ENCODE results near the gene SNX18. TPM values are rescaled to one million over a fixed set of nuclear protein-coding genes. Genes with fewer than 3 reads are reported as not detected.

SNX18 gene
- total RNA-seq, 2 experiments from 2014 or later, result 6.3 to 14.6 TPM

- no peaks in the 10 kb centered on the region for H3K9me2 ChIP-seq (ENCODE audit: insufficient read depth, low read length)
- intact Hi-C loops (cut with micrococcal nuclease; ENCODE audit: unreplicated experiment), result no loop called here
- H3K9me3 ChIP-seq (ENCODE audit: low read length), result no peaks in the 10 kb centered on the region
- no peaks in the 10 kb centered on the region for H3K36me3 ChIP-seq (ENCODE audit: insufficient read depth, low read length)
- no peak for DNase-seq (ENCODE audit: low spot score)
- H3K4me2 ChIP-seq (ENCODE audit: low read length), result no peak overlapping the region
- no TSS peak for BruUV-seq (replicated peaks)
- H2AFZ ChIP-seq (ENCODE audit: low read length), result no peak overlapping the region
- CTCF ChIA-PET (ENCODE audit: unreplicated experiment), result no interaction called here
- no peak overlapping the region for H3K4me3 ChIP-seq (ENCODE audit: low read depth, low read length, poor library complexity, severe bottlenecking)
- H3K4me1 ChIP-seq (ENCODE audit: insufficient read depth, low read length, poor library complexity, severe bottlenecking), result no peaks in the 10 kb centered on the region
- no peaks in the 10 kb centered on the region for H4K20me1 ChIP-seq (ENCODE audit: insufficient read depth, low read length)
- POLR2A ChIA-PET, result no interaction called here
- TF ChIP-seq CTCF (conservative IDR thresholded peaks at IDR 0.05; ENCODE audit: low read length) (no peak), EZH2phosphoT487 (IDR thresholded peaks at IDR 0.05; ENCODE audit: borderline replicate concordance, low read depth, low read length) (no peak)
- no peaks in the 10 kb centered on the region for H3K79me2 ChIP-seq (ENCODE audit: insufficient read depth, low read depth, low read length)
- no peak overlapping the region for H3K27ac ChIP-seq (ENCODE audit: low read depth, low read length, poor library complexity, severe bottlenecking)
Measured at GRCh38 chr5:54476682-54477081, 40.9 kb upstream of the SNX18 start.

- CTCF ChIA-PET (ENCODE audit: unreplicated experiment), result no interaction called here
Measured at GRCh38 chr5:54477941-54478478, 39.5 kb upstream of the SNX18 start.

More at GRCh38 chr5:54477941-54478478, 39.5 kb upstream of the SNX18 start:
- Histone ChIP-seq H3K79me2 (ENCODE audit: insufficient read depth, low read depth, low read length) (no peaks in the 10 kb centered on the region), H4K20me1 (ENCODE audit: insufficient read depth, low read length) (no peaks in the 10 kb centered on the region), H3K4me3 (ENCODE audit: low read depth, low read length, poor library complexity, severe bottlenecking) (no peak overlapping the region), H3K9me2 (ENCODE audit: insufficient read depth, low read length) (no peaks in the 10 kb centered on the region), H2AFZ (ENCODE audit: low read length) (no peak overlapping the region), H3K36me3 (ENCODE audit: insufficient read depth, low read length) (no peaks in the 10 kb centered on the region), H3K9me3 (ENCODE audit: low read length) (no peaks in the 10 kb centered on the region), H3K27ac (ENCODE audit: low read depth, low read length, poor library complexity, severe bottlenecking) (no peak overlapping the region), H3K4me1 (ENCODE audit: insufficient read depth, low read length, poor library complexity, severe bottlenecking) (no peaks in the 10 kb centered on the region), H3K4me2 (ENCODE audit: low read length) (no peak overlapping the region)
- BruUV-seq (replicated peaks), result no TSS peak
- POLR2A ChIA-PET, result interaction anchor here (0.5 kb wide), 1 partner anchor 348 kb away, joined by 5 read pairs; no protein-coding TSS in a partner anchor
- no peak for DNase-seq (ENCODE audit: low spot score)
- TF ChIP-seq CTCF (conservative IDR thresholded peaks at IDR 0.05; ENCODE audit: low read length) (no peak), EZH2phosphoT487 (IDR thresholded peaks at IDR 0.05; ENCODE audit: borderline replicate concordance, low read depth, low read length) (no peak)
- intact Hi-C loops (cut with micrococcal nuclease; ENCODE audit: unreplicated experiment), result no loop called here
